Brain pericyte (primary cell): Measurements from ENCODE around the gene HCK.

Source experiments
- DNase-seq: peaks from one replicate; pipeline ENCODE4 v3.0.0-alpha.2; 2012; ENCODE audit warnings: low read depth, low spot score

The HCK gene

DNA sequence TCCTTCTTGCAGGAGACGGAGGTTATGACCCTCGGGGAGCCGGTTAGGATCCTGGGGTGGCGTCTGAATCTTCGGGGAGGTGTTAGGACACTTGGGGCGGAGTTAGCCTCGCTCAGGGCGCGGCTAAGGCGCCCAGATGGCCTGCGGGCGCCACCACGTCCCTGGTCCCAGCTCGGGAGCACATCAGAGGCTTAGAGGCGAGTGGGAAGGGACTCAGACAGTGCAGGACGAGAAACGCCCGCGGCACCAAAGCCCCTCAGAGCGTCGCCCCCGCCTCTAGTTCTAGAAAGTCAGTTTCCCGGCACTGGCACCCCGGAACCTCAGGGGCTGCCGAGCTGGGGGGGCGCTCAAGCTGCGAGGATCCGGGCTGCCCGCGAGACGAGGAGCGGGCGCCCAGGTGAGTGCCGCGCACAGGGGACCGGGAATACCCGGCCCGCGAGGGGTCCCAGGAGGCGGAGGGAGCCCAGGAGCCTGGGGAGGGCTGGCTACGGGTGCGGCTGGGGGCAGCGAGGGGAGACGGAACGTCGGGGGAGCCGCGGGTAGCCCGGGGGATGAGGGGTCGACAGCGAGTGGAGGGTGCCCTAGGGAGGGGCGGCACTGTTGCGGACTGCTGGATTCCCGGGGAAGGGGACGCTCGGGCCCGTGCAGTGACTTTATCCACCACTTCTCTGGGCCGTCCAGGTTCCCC, at the start of gene HCK:
Gene HCK (plus strand): TSS at position 153 of the 688 bp plus-strand sequence.
- DNase-seq, result no peak

GRCh38 chr20:32003325-32003724, 48.7 kb upstream of the HCK start:
- no peak for DNase-seq

DNA sequence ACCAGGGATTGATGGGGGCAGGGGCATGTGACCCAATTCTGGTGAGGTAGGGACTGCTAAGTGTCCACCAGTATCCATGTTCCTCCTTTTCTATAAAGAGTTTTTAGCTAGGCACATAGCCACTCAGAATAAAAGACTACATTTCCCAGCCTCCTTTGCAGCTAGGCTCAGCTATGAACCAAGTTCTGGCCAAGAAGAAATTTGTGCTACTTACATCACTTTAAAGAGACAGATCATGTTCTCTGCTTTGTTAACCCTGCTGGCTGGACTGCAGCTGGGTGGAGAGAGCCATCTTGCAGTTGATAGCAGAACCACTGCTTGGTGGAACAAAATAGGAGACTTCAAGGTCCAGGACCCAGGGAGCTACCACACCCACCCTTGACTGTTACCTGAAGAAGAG, 47.1 kb upstream of the HCK start:
- no peak for DNase-seq

DNA sequence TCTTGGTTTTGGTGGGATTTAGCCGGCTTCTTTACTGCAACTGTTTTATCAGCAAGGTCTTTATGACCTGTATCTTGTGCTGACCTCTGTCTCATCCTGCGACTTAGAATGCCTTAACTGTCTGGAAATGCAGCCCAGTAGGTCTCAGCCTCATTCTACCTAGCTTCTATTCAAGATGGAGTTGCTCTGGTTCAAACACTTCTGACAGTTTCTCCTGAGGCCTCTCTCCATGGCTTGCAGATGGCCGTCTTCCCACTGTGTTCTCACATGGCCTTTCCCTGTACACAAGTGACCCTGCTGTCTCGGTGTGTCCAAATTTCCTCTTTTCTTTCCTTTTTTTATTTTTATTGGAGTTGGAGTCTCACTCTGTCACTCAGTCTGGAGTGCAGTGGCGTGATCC, 46.0 kb upstream of the HCK start:
- no peak for DNase-seq

- no peak for DNase-seq
Observed at GRCh38 chr20:32006841-32007786, 44.9 kb upstream of the HCK start.

GRCh38 chr20:32007787-32008616, 44.0 kb upstream of the HCK start:
- DNase-seq, result no peak

DNA sequence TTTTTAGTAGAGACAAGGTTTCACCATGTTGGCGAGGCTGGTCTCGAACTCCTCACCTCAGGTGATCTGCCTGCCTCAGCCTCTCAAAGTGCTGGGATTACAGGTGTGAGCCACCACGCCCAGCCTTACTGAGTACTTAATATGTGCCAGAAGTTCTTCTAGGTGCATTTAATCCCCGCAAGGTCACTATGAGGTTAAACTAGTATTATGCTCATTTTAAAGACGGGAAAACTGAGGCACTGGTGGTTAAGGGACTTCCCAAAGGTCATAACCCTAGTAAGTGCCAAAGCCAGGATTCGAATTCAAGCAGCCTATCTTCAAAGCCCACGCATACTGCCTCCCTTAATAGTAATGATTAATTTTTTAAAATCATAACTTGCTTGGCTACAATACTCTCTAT, 42.5 kb upstream of the HCK start:
- no peak for DNase-seq

GRCh38 chr20:32010101-32010500, 41.9 kb upstream of the HCK start, which contains the start of gene CCM2L:
Gene CCM2L (plus strand): TSS chr20:32010438. CDS start chr20:32010455, 17 bp downstream.
- DNase-seq, result no peak

- no peak for DNase-seq
Observed at GRCh38 chr20:32010666-32011065, 41.4 kb upstream of the HCK start.

DNA sequence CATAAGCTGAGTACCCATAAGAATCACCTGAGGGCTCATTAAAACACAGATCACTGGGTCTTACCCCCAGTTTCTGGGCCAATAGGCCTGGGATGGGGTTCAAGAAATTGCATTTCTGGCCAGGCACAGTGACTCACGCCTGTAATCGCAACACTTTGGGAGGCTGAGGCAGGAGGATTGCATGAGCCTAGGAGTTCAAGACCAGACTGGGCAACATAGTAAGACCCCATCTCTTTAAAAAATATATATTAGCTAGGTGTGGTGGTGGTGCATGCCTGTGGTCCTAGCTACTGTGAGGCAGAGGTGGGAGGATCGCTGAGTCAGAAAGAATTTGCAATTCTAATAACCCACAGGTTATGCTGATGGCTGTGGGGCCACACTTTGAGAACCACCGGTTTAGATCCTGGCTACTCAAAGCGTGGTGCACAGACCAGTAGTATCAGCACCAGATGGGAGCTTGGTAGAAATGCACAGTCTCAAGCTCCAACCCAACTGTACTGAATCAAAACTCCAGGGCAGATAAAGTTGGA, 39.8 kb upstream of the HCK start:
- no peak for DNase-seq

DNA sequence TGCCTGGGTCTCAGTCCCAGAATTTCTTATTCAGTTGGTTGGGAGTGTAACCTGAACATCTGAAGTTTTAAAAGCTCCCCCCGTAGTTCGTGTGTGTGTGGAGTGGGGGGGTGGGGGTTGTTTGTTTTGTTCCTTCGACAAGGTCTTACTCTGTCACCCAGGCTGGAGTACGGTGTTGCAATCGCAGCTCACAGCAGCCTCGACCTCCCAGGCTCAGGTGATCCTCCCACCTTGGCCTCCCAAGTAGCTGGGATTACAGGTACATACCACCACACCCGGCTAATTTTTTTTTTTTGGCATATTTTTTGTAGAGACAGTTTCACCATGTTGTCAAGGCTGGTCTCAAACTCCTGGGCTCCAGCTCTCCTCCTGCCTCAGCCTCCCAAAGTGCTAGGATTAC, 38.7 kb upstream of the HCK start:
- DNase-seq, result no peak

- DNase-seq, result no peak
Observed at GRCh38 chr20:32017711-32018251, 34.3 kb upstream of the HCK start.

- no peak for DNase-seq
Observed at GRCh38 chr20:32018269-32019155, 33.5 kb upstream of the HCK start.

GRCh38 chr20:32019156-32019510, 32.9 kb upstream of the HCK start:
- DNase-seq, result no peak

GRCh38 chr20:32019563-32020463, 32.2 kb upstream of the HCK start:
- no peak for DNase-seq

GRCh38 chr20:32021091-32021490, 31.0 kb upstream of the HCK start:
- no peak for DNase-seq

GRCh38 chr20:32024683-32025295, 27.3 kb upstream of the HCK start:
- DNase-seq, result no peak

GRCh38 chr20:32027643-32028042, 24.4 kb upstream of the HCK start:
- DNase-seq, result no peak
